HS-5 (cell line): ENCODE data around the gene ACTR1A.

Experiments used
- DNase-seq: peaks from one replicate; pipeline ENCODE4 v3.0.0-alpha.2; 2012; ENCODE audit warnings: low read depth

ACTR1A gene

GRCh38 chr10:102485093-102485784 is 17.3 kb downstream of the ACTR1A start:
- DNase-seq: no peak

DNA sequence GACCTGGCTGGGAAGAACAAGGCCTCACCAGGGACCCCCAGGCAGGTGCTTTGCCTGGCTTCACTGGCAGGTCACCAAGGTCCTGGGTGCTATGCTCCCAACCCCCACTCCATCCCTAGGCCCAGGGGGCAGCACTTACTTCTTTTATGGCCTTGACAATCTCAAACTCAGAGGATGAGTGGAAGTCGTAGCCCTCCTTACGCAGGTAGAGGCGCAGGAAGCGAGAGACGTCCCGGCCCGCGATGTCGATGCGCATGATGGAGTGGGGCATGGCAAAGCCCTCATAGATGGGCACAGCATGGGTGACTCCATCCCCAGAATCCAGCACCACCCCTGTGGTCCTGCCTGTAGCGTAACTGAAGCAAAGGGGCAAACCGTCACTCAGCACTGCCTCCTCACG is 18.5 kb downstream of the ACTR1A start:
- DNase-seq: no peak

DNA sequence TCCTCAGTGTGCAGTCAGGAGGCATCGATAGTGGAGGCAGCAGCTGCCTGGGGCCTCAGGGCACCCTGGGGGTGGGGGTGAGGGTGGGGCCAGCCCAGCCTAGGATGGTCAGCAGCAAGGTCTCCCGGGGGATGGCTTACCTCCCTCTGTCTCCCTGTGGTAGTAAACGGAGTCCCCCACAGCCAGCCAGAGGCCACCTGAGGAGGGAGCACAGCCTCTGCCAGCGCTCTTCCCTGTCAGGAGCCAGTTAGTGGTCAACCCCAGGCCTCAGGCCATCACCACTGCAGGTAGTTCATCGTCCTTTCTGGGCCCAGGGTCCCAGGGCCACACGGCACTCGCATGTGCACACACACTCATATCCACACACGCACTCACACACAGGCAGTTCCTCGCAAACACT is 22.1 kb downstream of the ACTR1A start:
- no peak for DNase-seq

- no peak for DNase-seq
These were observed 22.9 kb downstream of the ACTR1A start for GRCh38 chr10:102479651-102480050.

- DNase-seq: no peak
These were observed 25.9 kb downstream of the ACTR1A start for GRCh38 chr10:102476466-102477141.

DNA sequence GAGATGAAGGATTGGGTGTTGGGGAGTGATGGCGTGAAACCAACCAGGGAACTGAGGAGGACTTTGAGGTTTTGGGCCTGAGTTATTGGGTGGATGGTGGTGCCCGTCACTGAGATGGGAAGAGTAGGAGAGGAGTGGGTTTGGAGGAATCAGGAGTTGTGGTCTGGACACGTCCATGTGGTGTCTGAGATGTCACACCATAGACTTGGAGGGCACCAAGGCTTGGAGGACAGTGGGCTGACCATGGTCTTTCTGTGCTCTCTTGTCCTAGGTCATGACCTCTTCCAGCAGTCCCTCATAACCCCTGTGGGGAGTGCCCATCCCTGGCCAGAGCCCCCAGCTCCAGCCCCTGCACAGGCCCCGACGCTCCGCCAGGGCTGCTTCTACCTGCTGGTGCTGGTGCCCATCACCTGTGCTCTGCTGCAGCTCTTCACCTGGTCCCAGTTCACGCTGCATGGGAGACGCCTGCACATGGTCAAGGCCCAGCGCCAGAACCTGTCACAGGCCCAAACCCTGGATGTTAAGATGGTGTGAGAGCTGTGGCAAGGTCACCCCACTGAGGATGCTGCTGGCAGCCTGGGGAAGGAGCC is 27.0 kb downstream of the ACTR1A start:
- DNase-seq: no peak

GRCh38 chr10:102473445-102474331 is 28.8 kb downstream of the ACTR1A start:
- DNase-seq: no peak

DNA sequence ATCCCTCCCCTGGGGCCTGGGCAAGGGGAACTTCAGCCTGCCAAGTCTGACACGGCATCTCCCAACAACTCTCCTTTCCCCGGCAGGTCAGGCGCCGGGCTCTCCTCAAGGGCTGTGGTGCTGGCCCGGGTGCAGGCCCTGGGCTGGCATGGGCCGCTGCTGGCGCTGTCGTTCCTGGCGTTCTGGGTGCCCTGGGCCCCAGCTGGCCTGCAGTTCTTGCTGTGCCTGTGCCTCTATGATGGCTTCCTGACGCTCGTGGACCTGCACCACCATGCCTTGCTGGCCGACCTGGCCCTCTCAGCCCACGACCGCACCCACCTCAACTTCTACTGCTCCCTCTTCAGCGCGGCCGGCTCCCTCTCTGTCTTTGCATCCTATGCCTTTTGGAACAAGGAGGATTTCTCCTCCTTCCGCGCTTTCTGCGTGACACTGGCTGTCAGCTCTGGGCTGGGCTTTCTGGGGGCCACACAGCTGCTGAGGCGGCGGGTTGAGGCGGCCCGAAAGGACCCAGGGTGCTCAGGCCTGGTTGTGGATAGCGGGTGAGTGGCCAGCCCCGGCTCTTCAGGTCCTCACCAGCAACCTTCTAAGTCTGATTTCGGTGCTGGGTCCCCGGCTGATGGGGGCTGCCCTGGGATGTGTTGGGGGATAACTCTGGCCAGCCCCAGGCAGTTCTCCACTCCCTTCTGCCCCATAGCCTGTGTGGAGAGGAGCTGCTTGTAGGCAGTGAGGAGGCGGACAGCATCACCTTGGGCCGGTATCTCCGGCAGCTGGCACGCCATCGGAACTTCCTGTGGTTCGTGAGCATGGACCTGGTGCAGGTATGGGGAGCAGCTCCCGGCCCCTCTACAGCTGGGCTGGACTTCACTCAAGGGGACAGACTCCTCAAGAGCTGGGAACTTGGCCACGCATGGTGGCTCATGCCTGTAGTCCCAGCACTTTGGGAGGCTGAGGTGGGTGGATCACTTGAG is 31.6 kb downstream of the ACTR1A start:
- DNase-seq: no peak

- no peak for DNase-seq
These were observed 33.8 kb downstream of the ACTR1A start for GRCh38 chr10:102468683-102469082.

GRCh38 chr10:102467971-102468438 is 34.5 kb downstream of the ACTR1A start:
- no peak for DNase-seq

DNA sequence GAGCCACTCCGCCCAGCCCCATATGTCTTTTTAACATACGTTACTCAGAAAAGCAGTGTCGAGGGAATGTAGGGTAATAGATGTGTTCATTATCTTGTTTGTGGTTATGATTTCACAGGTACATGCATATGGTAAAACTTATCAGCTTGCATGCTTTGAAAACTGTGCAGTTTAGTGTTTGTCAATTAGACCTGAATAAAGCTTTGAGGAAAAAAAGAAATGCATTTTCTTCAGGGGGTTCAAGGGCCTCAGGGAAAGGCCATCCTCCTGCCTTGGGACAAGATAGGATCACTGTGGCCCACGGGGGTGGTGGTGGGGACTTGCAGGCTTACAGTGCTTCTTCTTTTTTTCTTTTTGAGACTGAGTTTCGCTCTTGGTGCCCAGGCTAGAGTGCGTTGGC is 35.2 kb downstream of the ACTR1A start:
- no peak for DNase-seq

DNA sequence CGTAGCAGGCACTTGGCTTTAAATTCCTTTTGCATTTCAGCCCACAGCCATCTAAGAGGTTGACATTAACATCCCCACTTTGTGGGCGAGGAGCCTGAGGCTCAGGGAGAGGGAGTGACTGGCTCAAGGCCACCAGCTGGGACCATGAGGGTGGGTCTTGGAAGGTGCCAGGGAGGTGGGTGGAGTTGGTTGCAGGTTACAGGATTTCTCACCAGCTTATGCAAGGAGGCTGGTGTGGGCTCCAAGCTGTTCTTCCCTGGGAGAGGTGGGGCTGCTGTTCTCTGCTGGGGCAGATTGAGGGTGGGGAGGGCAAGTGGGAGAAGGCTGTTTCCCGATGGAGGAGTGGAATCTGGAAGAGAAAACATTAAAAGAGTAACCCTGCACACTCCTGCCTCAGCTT is 37.0 kb downstream of the ACTR1A start:
- no peak for DNase-seq

DNA sequence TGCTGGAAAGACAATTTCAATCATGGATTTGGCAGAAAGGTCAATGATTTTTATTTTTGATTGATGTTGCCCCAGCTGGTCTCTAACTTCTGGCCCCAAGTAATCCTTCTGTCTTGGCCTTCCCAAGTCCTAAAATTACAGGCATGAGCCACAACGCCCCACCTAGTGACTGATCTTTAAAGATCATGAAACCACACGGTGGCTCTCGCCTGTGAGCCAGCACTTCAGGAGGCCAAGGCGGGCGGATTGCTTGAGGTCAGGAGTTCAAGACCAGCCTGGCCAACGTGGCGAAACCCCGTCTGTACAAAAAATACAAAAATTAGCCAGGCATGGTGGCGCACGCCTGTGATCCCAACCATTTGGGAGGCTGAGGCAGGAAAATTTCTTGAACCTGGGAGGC is 38.5 kb downstream of the ACTR1A start:
- DNase-seq: no peak

- DNase-seq: no peak
These were observed 39.9 kb downstream of the ACTR1A start for GRCh38 chr10:102462512-102463054.

DNA sequence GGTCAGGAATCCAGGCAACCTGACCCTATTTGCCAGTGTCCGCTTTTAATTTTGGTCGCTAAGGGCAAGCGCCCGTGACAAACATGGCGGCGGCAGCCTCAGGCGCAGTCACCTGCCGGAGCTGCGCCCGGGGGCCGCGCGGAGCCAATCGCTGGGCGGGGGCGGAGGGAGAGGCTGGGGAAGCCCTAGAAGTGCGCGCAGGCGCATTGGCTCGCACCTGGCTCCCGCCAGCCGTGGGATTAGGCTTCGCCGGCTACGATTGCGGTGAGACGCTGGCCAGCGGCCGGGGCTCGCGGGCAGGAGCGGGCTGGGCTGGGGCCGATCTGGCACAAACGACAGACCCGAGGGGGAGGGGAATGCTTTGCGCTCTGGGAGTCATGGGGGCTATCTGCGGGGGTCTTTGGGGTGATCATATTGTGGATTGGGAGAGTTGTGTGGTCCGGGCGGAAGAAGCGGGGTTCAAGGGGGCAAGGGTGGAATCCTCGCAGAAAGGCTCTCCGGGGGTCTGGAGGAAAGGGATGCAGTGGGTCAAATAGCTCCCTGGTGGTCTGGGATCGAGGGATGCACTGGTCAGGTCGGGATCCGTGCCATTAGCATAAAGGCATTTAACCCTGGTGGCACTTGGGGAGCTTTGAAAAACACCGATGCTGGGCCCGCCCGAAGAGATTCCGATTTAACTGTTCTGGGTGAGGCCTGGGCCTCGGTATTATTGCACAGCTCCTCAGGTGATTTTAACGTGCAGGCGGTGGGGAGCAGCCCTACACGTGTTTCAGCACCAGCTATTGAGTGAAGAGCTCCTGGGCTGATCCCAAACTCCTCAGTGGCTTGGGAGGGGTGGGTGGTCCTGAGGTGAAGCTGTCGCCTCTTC is 41.1 kb downstream of the ACTR1A start:
- DNase-seq: no peak

DNA sequence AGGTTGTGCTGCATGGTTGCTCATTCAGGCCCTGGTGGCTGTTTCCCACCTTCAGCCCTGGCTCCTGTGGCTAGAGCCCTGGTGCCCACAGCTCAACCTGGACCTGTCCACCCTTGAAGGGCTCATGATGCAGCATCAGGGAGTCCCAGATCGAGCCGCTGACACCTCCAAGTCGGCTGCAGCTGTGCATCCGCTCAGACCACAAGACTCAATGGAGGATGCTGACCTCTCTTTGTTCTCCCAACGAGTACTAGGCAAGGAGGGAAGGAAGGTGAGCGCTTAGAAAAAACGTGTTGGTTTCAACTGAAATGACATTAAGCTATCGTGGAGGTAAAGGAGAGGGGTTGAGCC is 41.7 kb downstream of the ACTR1A start:
- DNase-seq: no peak

DNA sequence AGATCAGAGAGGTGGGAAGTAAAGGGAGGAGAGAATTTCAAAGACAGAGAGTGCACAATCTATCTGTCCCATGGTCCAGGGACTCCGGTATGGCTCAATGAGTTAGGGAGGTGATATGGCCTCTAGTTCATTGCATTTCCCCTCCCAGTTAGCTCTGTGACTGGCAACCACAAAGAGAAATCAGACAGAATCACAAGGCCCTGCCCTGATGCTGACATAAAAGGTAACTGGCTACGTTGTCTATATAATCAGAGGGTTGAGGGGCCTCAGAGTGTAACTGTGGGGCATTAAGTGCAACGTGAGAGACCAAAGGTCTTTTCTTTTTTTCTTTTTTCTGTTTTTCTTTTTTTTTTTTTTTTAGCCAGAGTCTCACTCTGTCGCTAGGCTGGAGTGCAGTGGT is 43.9 kb downstream of the ACTR1A start:
- no peak for DNase-seq

DNA sequence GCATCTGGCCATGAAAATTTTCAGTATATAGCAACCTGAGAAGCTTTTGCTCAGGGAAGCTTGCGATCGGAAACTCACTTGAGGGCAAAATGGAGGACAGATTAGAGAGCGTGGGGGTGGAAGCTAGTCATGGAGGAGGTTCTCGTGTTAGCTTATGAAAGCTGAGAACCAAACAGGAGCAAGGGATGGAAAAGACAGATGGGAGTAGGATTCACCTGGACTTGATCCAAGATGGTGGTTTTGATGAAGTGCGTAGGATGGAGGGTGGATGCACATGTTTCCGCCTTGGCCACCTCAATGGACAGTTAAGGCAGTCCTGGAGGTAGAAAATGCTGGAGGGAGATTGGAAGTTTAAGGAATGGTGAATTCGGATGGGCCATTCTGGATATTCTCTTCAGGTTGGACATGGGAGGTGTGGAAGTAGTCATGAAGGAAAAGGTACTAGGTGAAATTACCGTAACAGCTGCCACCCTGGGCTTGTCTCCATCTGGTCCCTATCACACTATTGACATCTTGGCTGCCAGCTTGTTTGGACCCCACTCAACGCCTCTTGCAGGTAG is 44.8 kb downstream of the ACTR1A start:
- no peak for DNase-seq

DNA sequence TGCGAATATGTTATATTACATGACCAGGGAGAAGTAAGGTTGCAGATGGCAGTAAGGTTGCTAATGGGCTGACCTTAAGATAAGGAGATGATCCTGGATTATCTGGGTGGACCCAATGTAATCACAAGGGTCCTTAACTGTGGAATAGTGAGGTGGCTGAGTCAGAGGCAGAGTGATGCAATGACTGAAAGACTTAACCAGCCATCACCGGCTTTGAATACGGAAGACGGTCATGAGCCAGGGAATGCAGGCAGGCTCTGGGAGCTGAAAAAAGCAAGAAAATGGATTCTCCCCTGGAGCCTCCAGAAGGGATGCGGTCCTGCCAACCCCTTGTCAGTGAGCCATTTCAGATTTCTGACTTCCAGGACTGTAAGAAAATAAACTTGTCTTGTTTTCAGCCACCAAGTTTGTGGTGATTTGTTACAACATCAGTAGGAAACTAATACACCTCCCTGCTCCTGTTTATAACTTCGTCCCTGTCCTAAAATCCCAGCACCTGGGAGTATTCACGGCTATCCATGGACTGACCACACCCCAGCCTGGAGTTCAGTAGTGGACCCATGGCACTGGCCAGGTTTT is 46.5 kb downstream of the ACTR1A start:
- no peak for DNase-seq
